Right ventricle myocardium inferior (tissue), 1 donor: ENCODE results near the gene PFDN5. TPM values are rescaled to one million over a fixed set of nuclear protein-coding genes. Genes with fewer than 3 reads are reported as not detected.

ENCODE experiments used
- ATAC-seq: fragments of 200-7000 bp; cut with Tn5 transposase; one replicate; pipeline ENCODE4 v1.9.1; 2020; ENCODE audit warnings: mild to moderate bottlenecking, moderate library complexity
- DNase-seq: peaks from one replicate; pipeline ENCODE4 v3.0.0; 2021; ENCODE audit errors: missing footprints
- intact Hi-C: fragments of 100-400 bp; cut with DNase I; formaldehyde crosslinking; loops from one replicate; pipeline ENCODE4 v1.11.0; 2022
- total RNA-seq: library from RNA; stranded (reverse); fragmentation: NEBNext Ultra II Directional; extraction: Animal tissue kit (Norgen Biotek cat#: 25700); gene quantifications from one replicate; pipeline ENCODE4 v1.2.1, GENCODE V29; 2021
- donor health status: DM: no; HTN: yes; CAD: no; lungs with severe emphysema.

The PFDN5 gene
- total RNA-seq, 1 donor from 2014 or later, result 392 TPM

- ATAC-seq (no peak), DNase-seq (no peak)
- intact Hi-C loops, result no loop called here
Measured at GRCh38 chr12:53343969-53344368, 48.6 kb downstream of the PFDN5 start.

DNA sequence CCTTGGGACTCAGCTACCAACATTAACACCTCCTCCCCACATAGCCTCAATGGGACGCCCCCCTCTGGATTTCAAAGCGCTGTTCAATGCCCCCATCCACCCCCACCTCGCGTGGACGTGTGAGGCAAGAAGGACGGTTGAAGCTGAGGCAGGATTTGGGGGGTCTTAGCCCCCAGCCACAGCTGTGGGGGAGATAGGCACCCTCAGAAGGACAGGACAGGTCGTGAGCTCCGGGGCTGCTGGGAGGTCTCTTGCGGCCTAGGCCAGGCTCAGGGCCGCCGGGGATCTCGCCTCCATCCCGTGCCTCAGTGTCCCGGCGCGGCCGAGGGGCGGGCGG lies 49.1 kb downstream of the PFDN5 start:
- intact Hi-C loops, result no loop called here
- DNase-seq (no peak), ATAC-seq (no peak)

GRCh38 chr12:53344824-53345485 lies 49.6 kb downstream of the PFDN5 start:
- peak; percentile 95 for ATAC-seq
- intact Hi-C loops, result loop anchor here (1.0 kb wide), 1 partner anchor 21 kb away; no protein-coding TSS in a partner anchor
- peak; percentile 83 for DNase-seq

GRCh38 chr12:53345486-53346188 lies 50.3 kb downstream of the PFDN5 start:
- intact Hi-C loops, result loop anchor here (1.0 kb wide), 1 partner anchor 21 kb away; no protein-coding TSS in a partner anchor
- peak; percentile 44 for ATAC-seq
- peak; percentile 81 for DNase-seq

DNA sequence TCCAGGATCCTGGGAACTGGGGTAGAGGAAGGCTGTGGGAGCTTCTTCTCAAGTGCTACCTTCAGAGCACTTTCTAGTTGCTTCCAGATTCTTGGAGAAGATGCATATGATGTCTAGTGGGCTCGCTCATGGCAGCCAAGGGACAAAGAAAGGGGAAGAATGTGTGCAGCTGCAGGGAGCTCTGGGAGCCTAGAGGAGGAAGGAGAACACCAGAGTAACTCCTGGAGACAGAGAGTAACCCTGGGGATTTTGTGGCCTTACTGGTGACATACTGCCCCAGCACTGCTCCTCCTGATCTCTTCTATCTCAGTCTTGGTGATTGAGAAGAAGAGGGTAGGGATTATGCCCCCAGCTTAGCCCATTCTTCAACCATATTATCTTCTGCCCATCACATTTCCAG lies 51.1 kb downstream of the PFDN5 start:
- DNase-seq (no peak), ATAC-seq (no peak)
- intact Hi-C loops, result no loop called here

GRCh38 chr12:53347905-53348304 lies 52.6 kb downstream of the PFDN5 start:
- ATAC-seq (no peak), DNase-seq (no peak)
- intact Hi-C loops, result no loop called here

Other genes with a start within 250 kb of the PFDN5 start
- gene TNS2, start 245.5 kb upstream of the PFDN5 start, total RNA-seq, result 122 TPM
- 41.0 TPM for gene SPRYD3, start 216.2 kb upstream of the PFDN5 start, total RNA-seq
- 54.3 TPM for gene IGFBP6, start 197.9 kb upstream of the PFDN5 start, total RNA-seq
- not detected for gene SOAT2, start 192.1 kb upstream of the PFDN5 start, total RNA-seq
- gene ZNF740, start 114.8 kb upstream of the PFDN5 start, total RNA-seq, result 31.5 TPM
- 10.8 TPM for gene CSAD, start 114.6 kb upstream of the PFDN5 start, total RNA-seq
- gene ITGB7, start 88.3 kb upstream of the PFDN5 start, total RNA-seq, result 0.76 TPM
- gene RARG, start 63.3 kb upstream of the PFDN5 start, total RNA-seq, result 18.2 TPM
- 0.97 TPM for gene ESPL1, start 27.2 kb upstream of the PFDN5 start, total RNA-seq
- gene MYG1, start 4.2 kb downstream of the PFDN5 start, total RNA-seq, result 38.5 TPM
- 38.5 TPM for gene AAAS, start 26.1 kb downstream of the PFDN5 start, total RNA-seq
- gene SP7, start 40.8 kb downstream of the PFDN5 start, total RNA-seq, result not detected
- 31.3 TPM for gene SP1, start 84.6 kb downstream of the PFDN5 start, total RNA-seq
- not detected for gene AMHR2, start 128.3 kb downstream of the PFDN5 start, total RNA-seq
- gene PRR13, start 146.2 kb downstream of the PFDN5 start, total RNA-seq, result 59.4 TPM
- gene PCBP2, start 156.6 kb downstream of the PFDN5 start, total RNA-seq, result 494 TPM
- 5.6 TPM for gene MAP3K12, start 203.9 kb downstream of the PFDN5 start, total RNA-seq
- 10.9 TPM for gene TARBP2, start 205.7 kb downstream of the PFDN5 start, total RNA-seq
- gene NPFF, start 211.9 kb downstream of the PFDN5 start, total RNA-seq, result not detected